ENCODE data around the gene ARGLU1. TPM values are rescaled to one million over a fixed set of nuclear protein-coding genes. Genes with fewer than 3 reads are reported as not detected.

The ARGLU1 gene
- total RNA-seq, 1 donor from 2014 or later, result 56.9 TPM

DNA sequence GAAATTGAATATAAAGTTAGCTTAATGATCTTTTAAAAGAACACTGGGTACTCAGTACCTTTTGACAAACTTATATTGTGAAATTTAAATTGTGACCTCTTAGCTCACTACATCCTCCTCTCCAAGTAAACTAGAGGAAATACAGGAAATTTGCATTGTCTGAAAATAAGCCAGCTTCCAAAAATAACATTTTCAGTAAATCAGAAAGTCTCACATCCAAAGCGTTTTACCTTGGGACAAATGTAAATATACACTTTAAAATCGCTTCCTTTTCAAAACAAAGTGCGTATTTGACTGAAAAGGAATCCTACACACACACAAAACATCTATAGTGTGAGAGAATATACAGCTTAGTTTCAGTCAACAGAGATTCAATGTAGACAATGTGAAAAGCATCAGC lies 30.4 kb downstream of the ARGLU1 start:
- H3K27me3 Mint-ChIP-seq (ENCODE audit: low read depth, unreplicated experiment), result no peaks in the 10 kb centered on the region
- H3K79me2 ChIP-seq (ENCODE audit: insufficient read depth, low read length), result peaks cover 30% of the 10 kb centered on the region
- no peak overlapping the region for H3K27ac Mint-ChIP-seq (ENCODE audit: unreplicated experiment)
- peaks cover 36% of the 10 kb centered on the region for H4K20me1 ChIP-seq (ENCODE audit: insufficient read depth, low read length)
- DNase-seq (ENCODE audit: low read depth) (no peak), FAIRE-seq (no peak)
- no peaks in the 10 kb centered on the region for H3K4me1 ChIP-seq (ENCODE audit: insufficient read depth, low read length)
- no peak overlapping the region for H3K4me3 ChIP-seq (ENCODE audit: insufficient read depth, low read depth, low read length)
- no peak overlapping the region for H3K4me2 ChIP-seq (ENCODE audit: low read length)
- no peaks in the 10 kb centered on the region for H3K4me1 Mint-ChIP-seq (ENCODE audit: low read depth, unreplicated experiment)
- H3K27ac ChIP-seq (ENCODE audit: low read depth, low read length), result no peak overlapping the region
- no peak for TF ChIP-seq CTCF (IDR thresholded peaks at IDR 0.05; ENCODE audit: insufficient read depth, low read depth, low read length)
- TF ChIP-seq EZH2 (IDR thresholded peaks at IDR 0.05; ENCODE audit: insufficient read depth, low read length), result no peak
- H3K4me3 Mint-ChIP-seq (ENCODE audit: unreplicated experiment), result no peak overlapping the region
- H2AFZ ChIP-seq (ENCODE audit: low read depth, low read length), result no peak overlapping the region
- no peaks in the 10 kb centered on the region for H3K36me3 Mint-ChIP-seq (ENCODE audit: low read depth, unreplicated experiment)
- H3K9ac ChIP-seq (ENCODE audit: low read length), result no peak overlapping the region
- H3K27me3 ChIP-seq (ENCODE audit: insufficient read depth, low read length), result no peaks in the 10 kb centered on the region
- H3K36me3 ChIP-seq (ENCODE audit: insufficient read depth, low read length), result peaks cover 13% of the 10 kb centered on the region
- no peaks in the 10 kb centered on the region for H3K9me3 ChIP-seq (ENCODE audit: insufficient read depth, low read depth, low read length)
- no peaks in the 10 kb centered on the region for H3K9me3 Mint-ChIP-seq (ENCODE audit: unreplicated experiment)

DNA sequence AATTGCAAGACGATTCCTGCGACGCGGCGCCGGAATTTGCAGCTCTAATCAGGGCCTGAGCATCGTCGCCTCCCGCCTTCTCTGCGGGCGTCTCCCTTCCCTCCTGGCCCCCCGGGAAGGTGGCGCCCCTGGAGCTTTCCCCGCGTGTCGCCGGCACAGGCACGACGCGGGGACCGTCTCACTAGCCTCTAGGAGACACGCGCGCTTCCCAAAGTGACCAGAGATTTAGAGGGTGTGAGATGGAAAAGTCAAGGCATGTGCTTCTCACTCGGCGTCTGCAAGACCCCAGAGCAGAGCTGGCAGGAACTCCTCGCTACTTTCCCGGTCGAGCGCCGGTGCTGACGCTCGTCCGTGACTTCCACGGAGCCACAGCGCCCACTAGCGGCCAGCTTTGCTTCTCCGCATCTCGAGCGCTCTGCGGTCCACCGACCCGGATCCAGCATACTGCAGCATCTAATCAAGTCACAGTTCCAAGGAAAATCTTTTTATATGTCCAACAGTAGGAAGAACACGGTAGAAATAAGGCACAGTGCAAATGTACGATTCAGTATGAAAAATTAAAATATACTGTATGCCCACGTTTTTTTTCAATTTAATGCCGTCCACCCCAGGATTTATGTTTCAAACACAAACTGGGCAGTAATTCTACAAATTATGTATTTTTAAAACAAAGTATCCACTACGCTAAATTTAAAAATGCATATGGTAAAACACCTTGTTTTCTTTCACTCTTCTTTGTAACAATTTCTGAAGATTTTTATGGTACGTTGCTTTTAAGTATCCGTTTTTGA lies 31.5 kb downstream of the ARGLU1 start:
- peak overlapping the region; percentile 99 for H3K4me2 ChIP-seq (ENCODE audit: low read length)
- DNase-seq (ENCODE audit: low read depth) (peak; percentile 71), FAIRE-seq (no peak)
- H3K4me3 Mint-ChIP-seq (ENCODE audit: unreplicated experiment), result peak overlapping the region; percentile 86
- H4K20me1 ChIP-seq (ENCODE audit: insufficient read depth, low read length), result peaks cover 42% of the 10 kb centered on the region
- peak overlapping the region; percentile 74 for H3K4me3 ChIP-seq (ENCODE audit: insufficient read depth, low read depth, low read length)
- peaks cover 9% of the 10 kb centered on the region for H3K36me3 ChIP-seq (ENCODE audit: insufficient read depth, low read length)
- H3K9me3 ChIP-seq (ENCODE audit: insufficient read depth, low read depth, low read length), result no peaks in the 10 kb centered on the region
- peak overlapping the region; percentile 51 for H3K27ac Mint-ChIP-seq (ENCODE audit: unreplicated experiment)
- peak overlapping the region; percentile 78 for H3K9ac ChIP-seq (ENCODE audit: low read length)
- peak overlapping the region; percentile 72 for H2AFZ ChIP-seq (ENCODE audit: low read depth, low read length)
- H3K27me3 Mint-ChIP-seq (ENCODE audit: low read depth, unreplicated experiment), result no peaks in the 10 kb centered on the region
- H3K27ac ChIP-seq (ENCODE audit: low read depth, low read length), result peak overlapping the region; percentile 60
- H3K27me3 ChIP-seq (ENCODE audit: insufficient read depth, low read length), result no peaks in the 10 kb centered on the region
- no peaks in the 10 kb centered on the region for H3K9me3 Mint-ChIP-seq (ENCODE audit: unreplicated experiment)
- H3K4me1 ChIP-seq (ENCODE audit: insufficient read depth, low read length), result peaks cover 7% of the 10 kb centered on the region
- no peaks in the 10 kb centered on the region for H3K36me3 Mint-ChIP-seq (ENCODE audit: low read depth, unreplicated experiment)
- TF ChIP-seq CTCF (IDR thresholded peaks at IDR 0.05; ENCODE audit: insufficient read depth, low read depth, low read length), result peak; percentile 97
- no peak for TF ChIP-seq EZH2 (IDR thresholded peaks at IDR 0.05; ENCODE audit: insufficient read depth, low read length)
- peaks cover 41% of the 10 kb centered on the region for H3K79me2 ChIP-seq (ENCODE audit: insufficient read depth, low read length)
- H3K4me1 Mint-ChIP-seq (ENCODE audit: low read depth, unreplicated experiment), result peaks cover under 1% of the 10 kb centered on the region
